ENCODE data around the gene FGGY. TPM values are rescaled to one million over a fixed set of nuclear protein-coding genes. Genes with fewer than 3 reads are reported as not detected.

FGGY gene
- total RNA-seq, 1 donor from 2014 or later: 24.3 TPM

DNA sequence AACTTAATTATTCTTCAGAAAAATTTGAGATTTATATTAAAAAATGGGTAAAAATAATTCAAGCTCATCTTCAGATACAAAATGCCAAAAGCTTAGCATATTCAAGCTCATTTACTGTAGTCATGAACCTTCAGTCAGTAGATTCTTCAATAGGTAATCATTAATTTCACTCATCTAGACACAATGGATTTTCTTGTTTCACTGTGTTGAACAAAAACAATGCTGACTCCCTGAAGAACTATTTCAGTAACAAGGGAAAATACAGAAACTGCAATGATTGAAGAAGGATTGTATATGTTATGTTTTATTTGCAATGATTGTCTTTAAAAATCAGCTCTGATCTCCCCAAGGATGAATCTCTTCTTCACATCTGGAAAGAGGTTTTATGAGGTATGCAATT lies 508.7 kb downstream of the FGGY start:
- TF ChIP-seq, protein P1, sequence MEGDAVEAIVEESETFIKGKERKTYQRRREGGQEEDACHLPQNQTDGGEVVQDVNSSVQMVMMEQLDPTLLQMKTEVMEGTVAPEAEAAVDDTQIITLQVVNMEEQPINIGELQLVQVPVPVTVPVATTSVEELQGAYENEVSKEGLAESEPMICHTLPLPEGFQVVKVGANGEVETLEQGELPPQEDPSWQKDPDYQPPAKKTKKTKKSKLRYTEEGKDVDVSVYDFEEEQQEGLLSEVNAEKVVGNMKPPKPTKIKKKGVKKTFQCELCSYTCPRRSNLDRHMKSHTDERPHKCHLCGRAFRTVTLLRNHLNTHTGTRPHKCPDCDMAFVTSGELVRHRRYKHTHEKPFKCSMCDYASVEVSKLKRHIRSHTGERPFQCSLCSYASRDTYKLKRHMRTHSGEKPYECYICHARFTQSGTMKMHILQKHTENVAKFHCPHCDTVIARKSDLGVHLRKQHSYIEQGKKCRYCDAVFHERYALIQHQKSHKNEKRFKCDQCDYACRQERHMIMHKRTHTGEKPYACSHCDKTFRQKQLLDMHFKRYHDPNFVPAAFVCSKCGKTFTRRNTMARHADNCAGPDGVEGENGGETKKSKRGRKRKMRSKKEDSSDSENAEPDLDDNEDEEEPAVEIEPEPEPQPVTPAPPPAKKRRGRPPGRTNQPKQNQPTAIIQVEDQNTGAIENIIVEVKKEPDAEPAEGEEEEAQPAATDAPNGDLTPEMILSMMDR (conservative IDR thresholded peaks at IDR 0.05; ENCODE audit: low read depth, low read length): no peak
- peak; percentile 86 for DNase-seq (ENCODE audit: low read depth)

More for the DNA sequence above, 508.7 kb downstream of the FGGY start:
- peak overlapping the region; percentile 26 for H3K4me3 ChIP-seq (ENCODE audit: low read depth, low read length)
